HepG2 (cell line): ENCODE data around the gene DDX23. TPM values are rescaled to one million over a fixed set of nuclear protein-coding genes. Genes with fewer than 3 reads are reported as not detected.

Source experiments
- PLRG1 ChIP-seq: fragments of 450-650 bp; conservative IDR thresholded peaks from 2 replicates; pipeline ENCODE4 v1.6.1; 2016
- ZNF12 ChIP-seq: sonication (generic); formaldehyde crosslinking; IDR thresholded peaks from 2 replicates; pipeline ENCODE4 v1.5.0; 2020; ENCODE audit warnings: missing genetic modification reagents
- ZNF460 ChIP-seq: sonication (generic); formaldehyde crosslinking; IDR thresholded peaks from 2 replicates; pipeline ENCODE4 v1.5.1; 2020; ENCODE audit warnings: missing genetic modification reagents, mild to moderate bottlenecking, borderline replicate concordance
- ZNF746 ChIP-seq: sonication (generic); formaldehyde crosslinking; IDR thresholded peaks from 2 replicates; pipeline ENCODE4 v1.8.0; 2022; ENCODE audit warnings: mild to moderate bottlenecking, missing genetic modification reagents
- polyA plus RNA-seq, 8 experiments: library from polyadenylated mRNA; depleted of rRNA in 3 of 8; stranded (reverse) in 7 of 8; unstranded in 1 of 8; fragments of >200 nt; fragmentation: Illumina TruSeq in 4 of 8; extraction: Trizol in 4 of 8; gene quantifications; 2 replicates each; pipeline versions ENCODE4 v1.2.1 to v1.2.3, GENCODE V29; 2011 to 2016; ENCODE audit warnings: low read depth in 4 of 8, missing spikeins in 1 of 8, mixed read lengths in 1 of 8; ENCODE audit not compliant: insufficient read depth in 1 of 8
- total RNA-seq, 5 experiments: library from RNA; depleted of rRNA; stranded (reverse); fragments of >200 nt; fragmentation: Illumina TruSeq; extraction: Trizol; gene quantifications; 2 replicates each; pipeline ENCODE4 v1.2.3, GENCODE V29; 2016; ENCODE audit warnings: low read depth in 1 of 5
- TF ChIP-seq, protein P1 (sequence below): sonication (generic); formaldehyde crosslinking; IDR thresholded peaks from 2 replicates; pipeline ENCODE4 v1.4.0; 2020; ENCODE audit warnings: mild to moderate bottlenecking, missing genetic modification reagents, borderline replicate concordance
- TF ChIP-seq, protein P2 (sequence below): sonication (generic); formaldehyde crosslinking; IDR thresholded peaks from 2 replicates; pipeline ENCODE4 v1.5.1; 2020; ENCODE audit warnings: mild to moderate bottlenecking, missing genetic modification reagents, moderate library complexity
- TF ChIP-seq, protein P3 (sequence below): sonication (generic); formaldehyde crosslinking; IDR thresholded peaks from one replicate; pipeline ENCODE4 v1.5.1; 2020; ENCODE audit warnings: mild to moderate bottlenecking, missing genetic modification reagents; ENCODE audit errors: not compliant biosample characterization
- TF ChIP-seq, protein P4 (sequence below): sonication (generic); formaldehyde crosslinking; IDR thresholded peaks from 2 replicates; pipeline ENCODE4 v1.5.0; 2020; ENCODE audit warnings: missing genetic modification reagents

The DDX23 gene
- total and polyA plus RNA-seq, 2 of the 13 experiments (the other 11 are each of a cell fraction or from before 2014, with no cell fraction given): 35.7 to 90.0 TPM

DNA sequence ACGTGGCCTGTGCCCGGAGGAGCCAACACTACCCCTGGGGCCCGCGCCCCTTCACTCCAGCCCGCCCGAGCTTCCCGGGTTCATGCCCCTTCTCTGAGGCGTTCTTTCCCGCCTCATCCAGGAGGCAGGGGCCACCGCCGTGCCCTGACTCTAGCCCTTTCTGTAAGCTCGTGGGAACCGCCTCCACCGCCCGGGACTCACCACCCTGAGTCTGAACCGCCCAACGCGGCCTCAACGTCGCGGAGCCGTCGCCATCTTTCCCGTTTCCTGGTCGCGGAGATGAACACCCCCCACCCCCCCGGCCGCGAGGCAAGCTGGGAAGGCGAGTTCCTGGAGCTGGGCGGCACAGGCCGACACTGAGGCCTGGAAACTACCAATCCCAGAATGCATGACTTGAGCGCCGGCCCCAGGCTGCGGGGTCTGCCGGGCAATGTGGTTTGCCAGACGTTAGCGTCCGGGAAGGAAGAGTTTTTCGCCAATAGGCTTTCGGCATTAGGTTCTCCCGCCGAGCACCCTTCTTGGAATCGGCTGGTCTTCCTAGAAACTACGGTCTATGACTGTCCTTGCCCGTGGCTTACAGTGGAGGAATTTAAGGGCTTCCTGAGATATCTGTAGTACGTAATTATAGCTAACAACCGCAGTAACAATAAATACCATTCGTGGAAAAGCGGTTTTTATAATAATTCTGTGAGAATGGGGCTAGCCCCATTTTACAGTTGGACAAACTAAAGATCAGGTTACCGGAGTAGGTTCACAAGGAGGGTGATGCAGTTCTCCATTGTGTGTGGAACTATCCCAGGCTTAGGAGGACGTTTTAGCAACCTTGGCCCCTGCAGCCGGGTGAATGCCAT lies at the start of gene DDX23 (continued):
- TF ChIP-seq, protein P1, sequence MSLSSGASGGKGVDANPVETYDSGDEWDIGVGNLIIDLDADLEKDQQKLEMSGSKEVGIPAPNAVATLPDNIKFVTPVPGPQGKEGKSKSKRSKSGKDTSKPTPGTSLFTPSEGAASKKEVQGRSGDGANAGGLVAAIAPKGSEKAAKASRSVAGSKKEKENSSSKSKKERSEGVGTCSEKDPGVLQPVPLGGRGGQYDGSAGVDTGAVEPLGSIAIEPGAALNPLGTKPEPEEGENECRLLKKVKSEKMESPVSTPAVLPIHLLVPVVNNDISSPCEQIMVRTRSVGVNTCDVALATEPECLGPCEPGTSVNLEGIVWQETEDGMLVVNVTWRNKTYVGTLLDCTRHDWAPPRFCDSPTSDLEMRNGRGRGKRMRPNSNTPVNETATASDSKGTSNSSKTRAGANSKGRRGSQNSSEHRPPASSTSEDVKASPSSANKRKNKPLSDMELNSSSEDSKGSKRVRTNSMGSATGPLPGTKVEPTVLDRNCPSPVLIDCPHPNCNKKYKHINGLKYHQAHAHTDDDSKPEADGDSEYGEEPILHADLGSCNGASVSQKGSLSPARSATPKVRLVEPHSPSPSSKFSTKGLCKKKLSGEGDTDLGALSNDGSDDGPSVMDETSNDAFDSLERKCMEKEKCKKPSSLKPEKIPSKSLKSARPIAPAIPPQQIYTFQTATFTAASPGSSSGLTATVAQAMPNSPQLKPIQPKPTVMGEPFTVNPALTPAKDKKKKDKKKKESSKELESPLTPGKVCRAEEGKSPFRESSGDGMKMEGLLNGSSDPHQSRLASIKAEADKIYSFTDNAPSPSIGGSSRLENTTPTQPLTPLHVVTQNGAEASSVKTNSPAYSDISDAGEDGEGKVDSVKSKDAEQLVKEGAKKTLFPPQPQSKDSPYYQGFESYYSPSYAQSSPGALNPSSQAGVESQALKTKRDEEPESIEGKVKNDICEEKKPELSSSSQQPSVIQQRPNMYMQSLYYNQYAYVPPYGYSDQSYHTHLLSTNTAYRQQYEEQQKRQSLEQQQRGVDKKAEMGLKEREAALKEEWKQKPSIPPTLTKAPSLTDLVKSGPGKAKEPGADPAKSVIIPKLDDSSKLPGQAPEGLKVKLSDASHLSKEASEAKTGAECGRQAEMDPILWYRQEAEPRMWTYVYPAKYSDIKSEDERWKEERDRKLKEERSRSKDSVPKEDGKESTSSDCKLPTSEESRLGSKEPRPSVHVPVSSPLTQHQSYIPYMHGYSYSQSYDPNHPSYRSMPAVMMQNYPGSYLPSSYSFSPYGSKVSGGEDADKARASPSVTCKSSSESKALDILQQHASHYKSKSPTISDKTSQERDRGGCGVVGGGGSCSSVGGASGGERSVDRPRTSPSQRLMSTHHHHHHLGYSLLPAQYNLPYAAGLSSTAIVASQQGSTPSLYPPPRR: 0 out of 2 replicates have a peak, but pooled peaks have one; percentile 8
- TF ChIP-seq PLRG1: no peak
- TF ChIP-seq, protein P2, sequence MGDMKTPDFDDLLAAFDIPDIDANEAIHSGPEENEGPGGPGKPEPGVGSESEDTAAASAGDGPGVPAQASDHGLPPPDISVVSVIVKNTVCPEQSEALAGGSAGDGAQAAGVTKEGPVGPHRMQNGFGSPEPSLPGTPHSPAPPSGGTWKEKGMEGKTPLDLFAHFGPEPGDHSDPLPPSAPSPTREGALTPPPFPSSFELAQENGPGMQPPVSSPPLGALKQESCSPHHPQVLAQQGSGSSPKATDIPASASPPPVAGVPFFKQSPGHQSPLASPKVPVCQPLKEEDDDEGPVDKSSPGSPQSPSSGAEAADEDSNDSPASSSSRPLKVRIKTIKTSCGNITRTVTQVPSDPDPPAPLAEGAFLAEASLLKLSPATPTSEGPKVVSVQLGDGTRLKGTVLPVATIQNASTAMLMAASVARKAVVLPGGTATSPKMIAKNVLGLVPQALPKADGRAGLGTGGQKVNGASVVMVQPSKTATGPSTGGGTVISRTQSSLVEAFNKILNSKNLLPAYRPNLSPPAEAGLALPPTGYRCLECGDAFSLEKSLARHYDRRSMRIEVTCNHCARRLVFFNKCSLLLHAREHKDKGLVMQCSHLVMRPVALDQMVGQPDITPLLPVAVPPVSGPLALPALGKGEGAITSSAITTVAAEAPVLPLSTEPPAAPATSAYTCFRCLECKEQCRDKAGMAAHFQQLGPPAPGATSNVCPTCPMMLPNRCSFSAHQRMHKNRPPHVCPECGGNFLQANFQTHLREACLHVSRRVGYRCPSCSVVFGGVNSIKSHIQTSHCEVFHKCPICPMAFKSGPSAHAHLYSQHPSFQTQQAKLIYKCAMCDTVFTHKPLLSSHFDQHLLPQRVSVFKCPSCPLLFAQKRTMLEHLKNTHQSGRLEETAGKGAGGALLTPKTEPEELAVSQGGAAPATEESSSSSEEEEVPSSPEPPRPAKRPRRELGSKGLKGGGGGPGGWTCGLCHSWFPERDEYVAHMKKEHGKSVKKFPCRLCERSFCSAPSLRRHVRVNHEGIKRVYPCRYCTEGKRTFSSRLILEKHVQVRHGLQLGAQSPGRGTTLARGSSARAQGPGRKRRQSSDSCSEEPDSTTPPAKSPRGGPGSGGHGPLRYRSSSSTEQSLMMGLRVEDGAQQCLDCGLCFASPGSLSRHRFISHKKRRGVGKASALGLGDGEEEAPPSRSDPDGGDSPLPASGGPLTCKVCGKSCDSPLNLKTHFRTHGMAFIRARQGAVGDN (CRISPR knock-in tag): peak; percentile 81
- TF ChIP-seq ZNF460 (CRISPR knock-in tag): peak; percentile 53; the same call in 1 of the 2 replicates
- peak; percentile 71; the same call in 1 of the 2 replicates for TF ChIP-seq ZNF746 (CRISPR knock-in tag)
- TF ChIP-seq, protein P3, sequence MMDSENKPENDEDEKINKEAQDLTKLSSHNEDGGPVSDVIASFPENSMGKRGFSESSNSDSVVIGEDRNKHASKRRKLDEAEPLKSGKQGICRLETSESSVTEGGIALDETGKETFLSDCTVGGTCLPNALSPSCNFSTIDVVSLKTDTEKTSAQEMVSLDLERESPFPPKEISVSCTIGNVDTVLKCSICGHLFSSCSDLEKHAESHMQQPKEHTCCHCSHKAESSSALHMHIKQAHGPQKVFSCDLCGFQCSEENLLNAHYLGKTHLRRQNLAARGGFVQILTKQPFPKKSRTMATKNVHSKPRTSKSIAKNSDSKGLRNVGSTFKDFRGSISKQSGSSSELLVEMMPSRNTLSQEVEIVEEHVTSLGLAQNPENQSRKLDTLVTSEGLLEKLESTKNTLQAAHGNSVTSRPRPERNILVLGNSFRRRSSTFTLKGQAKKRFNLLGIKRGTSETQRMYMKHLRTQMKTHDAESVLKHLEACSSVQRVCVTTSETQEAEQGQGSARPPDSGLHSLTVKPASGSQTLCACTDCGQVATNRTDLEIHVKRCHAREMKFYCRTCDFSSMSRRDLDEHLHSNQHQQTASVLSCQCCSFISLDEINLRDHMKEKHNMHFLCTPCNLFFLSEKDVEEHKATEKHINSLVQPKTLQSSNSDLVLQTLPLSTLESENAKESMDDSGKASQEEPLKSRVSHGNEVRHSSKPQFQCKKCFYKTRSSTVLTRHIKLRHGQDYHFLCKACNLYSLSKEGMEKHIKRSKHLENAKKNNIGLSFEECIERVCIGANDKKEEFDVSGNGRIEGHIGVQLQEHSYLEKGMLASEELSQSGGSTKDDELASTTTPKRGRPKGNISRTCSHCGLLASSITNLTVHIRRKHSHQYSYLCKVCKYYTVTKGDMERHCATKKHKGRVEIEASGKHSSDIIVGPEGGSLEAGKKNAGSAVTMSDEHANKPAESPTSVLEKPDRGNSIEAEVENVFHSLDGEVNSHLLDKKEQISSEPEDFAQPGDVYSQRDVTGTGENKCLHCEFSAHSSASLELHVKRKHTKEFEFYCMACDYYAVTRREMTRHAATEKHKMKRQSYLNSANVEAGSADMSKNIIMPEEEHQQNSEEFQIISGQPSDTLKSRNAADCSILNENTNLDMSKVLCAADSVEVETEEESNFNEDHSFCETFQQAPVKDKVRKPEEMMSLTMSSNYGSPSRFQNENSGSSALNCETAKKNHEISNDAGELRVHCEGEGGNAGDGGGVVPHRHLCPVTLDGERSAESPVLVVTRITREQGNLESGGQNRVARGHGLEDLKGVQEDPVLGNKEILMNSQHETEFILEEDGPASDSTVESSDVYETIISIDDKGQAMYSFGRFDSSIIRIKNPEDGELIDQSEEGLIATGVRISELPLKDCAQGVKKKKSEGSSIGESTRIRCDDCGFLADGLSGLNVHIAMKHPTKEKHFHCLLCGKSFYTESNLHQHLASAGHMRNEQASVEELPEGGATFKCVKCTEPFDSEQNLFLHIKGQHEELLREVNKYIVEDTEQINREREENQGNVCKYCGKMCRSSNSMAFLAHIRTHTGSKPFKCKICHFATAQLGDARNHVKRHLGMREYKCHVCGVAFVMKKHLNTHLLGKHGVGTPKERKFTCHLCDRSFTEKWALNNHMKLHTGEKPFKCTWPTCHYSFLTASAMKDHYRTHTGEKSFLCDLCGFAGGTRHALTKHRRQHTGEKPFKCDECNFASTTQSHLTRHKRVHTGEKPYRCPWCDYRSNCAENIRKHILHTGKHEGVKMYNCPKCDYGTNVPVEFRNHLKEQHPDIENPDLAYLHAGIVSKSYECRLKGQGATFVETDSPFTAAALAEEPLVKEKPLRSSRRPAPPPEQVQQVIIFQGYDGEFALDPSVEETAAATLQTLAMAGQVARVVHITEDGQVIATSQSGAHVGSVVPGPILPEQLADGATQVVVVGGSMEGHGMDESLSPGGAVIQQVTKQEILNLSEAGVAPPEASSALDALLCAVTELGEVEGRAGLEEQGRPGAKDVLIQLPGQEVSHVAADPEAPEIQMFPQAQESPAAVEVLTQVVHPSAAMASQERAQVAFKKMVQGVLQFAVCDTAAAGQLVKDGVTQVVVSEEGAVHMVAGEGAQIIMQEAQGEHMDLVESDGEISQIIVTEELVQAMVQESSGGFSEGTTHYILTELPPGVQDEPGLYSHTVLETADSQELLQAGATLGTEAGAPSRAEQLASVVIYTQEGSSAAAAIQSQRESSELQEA (CRISPR knock-in tag): peak; percentile 53
- 0 out of 2 replicates have a peak, but pooled peaks have one; percentile 12 for TF ChIP-seq ZNF12 (CRISPR knock-in tag)
- TF ChIP-seq, protein P4, sequence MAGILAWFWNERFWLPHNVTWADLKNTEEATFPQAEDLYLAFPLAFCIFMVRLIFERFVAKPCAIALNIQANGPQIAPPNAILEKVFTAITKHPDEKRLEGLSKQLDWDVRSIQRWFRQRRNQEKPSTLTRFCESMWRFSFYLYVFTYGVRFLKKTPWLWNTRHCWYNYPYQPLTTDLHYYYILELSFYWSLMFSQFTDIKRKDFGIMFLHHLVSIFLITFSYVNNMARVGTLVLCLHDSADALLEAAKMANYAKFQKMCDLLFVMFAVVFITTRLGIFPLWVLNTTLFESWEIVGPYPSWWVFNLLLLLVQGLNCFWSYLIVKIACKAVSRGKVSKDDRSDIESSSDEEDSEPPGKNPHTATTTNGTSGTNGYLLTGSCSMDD (CRISPR knock-in tag): 0 out of 2 replicates have a peak, but pooled peaks have one; percentile 24
